Glutamatergic neuron (in vitro differentiated cells): ENCODE measurements around the gene BTNL3. TPM values are rescaled to one million over a fixed set of nuclear protein-coding genes. Genes with fewer than 3 reads are reported as not detected.
A peak's percentile ranks its signal among the peaks of the same experiment; 100 is the strongest.
"Not testable (repeated sequence)": the region's sequence is repeated elsewhere in the genome, so short reads cannot be mapped to it uniquely, and the experiment has no call there.

Experiments
- DNase-seq: peaks from one replicate; pipeline ENCODE4 v3.0.0; 2022
- H3K27ac Mint-ChIP-seq: one replicate; pipeline ENCODE4 v1.8.0; 2020; ENCODE audit warnings: mild to moderate bottlenecking, mixed read lengths, inconsistent platforms; ENCODE audit not compliant: unreplicated experiment
- H3K27me3 Mint-ChIP-seq: one replicate; pipeline ENCODE4 v1.8.0; 2020; ENCODE audit warnings: mild to moderate bottlenecking, moderate library complexity, mixed read lengths, inconsistent platforms; ENCODE audit not compliant: unreplicated experiment
- H3K36me3 Mint-ChIP-seq: one replicate; pipeline ENCODE4 v1.8.0; 2020; ENCODE audit warnings: mild to moderate bottlenecking, mixed read lengths, inconsistent platforms; ENCODE audit not compliant: unreplicated experiment
- H3K4me1 Mint-ChIP-seq: one replicate; pipeline ENCODE4 v1.8.0; 2020; ENCODE audit warnings: mild to moderate bottlenecking, low read depth, mixed read lengths, inconsistent platforms; ENCODE audit not compliant: unreplicated experiment
- H3K4me3 Mint-ChIP-seq: one replicate; pipeline ENCODE4 v1.8.0; 2020; ENCODE audit warnings: mild to moderate bottlenecking, mixed read lengths, inconsistent platforms; ENCODE audit not compliant: unreplicated experiment
- H3K9me3 Mint-ChIP-seq: one replicate; pipeline ENCODE4 v1.8.0; 2020; ENCODE audit warnings: mild to moderate bottlenecking, moderate library complexity, mixed read lengths, inconsistent platforms; ENCODE audit not compliant: unreplicated experiment
- total RNA-seq: library from RNA; stranded (reverse); fragmentation: NEBNext Ultra II Directional; extraction: Animal tissue kit (Norgen Biotek cat#: 25700); gene quantifications from one replicate; pipeline ENCODE4 v1.2.1, GENCODE V29; 2021; ENCODE audit not compliant: unreplicated experiment
- TF ChIP-seq, protein P1 (sequence below): fragments of 200-600 bp; sonication (generic); IDR thresholded peaks from one replicate; pipeline ENCODE4 v1.5.0; 2021; ENCODE audit not compliant: partially characterized antibody, unreplicated experiment

The BTNL3 gene
- total RNA-seq, 1 donor from 2014 or later: not detected

GRCh38 chr5:181043285-181044092 is 54.8 kb downstream of the BTNL3 start:
- peaks cover 2% of the 10 kb centered on the region for H3K27me3 Mint-ChIP-seq
- H3K27ac Mint-ChIP-seq: no peak overlapping the region
- TF ChIP-seq, protein P1, sequence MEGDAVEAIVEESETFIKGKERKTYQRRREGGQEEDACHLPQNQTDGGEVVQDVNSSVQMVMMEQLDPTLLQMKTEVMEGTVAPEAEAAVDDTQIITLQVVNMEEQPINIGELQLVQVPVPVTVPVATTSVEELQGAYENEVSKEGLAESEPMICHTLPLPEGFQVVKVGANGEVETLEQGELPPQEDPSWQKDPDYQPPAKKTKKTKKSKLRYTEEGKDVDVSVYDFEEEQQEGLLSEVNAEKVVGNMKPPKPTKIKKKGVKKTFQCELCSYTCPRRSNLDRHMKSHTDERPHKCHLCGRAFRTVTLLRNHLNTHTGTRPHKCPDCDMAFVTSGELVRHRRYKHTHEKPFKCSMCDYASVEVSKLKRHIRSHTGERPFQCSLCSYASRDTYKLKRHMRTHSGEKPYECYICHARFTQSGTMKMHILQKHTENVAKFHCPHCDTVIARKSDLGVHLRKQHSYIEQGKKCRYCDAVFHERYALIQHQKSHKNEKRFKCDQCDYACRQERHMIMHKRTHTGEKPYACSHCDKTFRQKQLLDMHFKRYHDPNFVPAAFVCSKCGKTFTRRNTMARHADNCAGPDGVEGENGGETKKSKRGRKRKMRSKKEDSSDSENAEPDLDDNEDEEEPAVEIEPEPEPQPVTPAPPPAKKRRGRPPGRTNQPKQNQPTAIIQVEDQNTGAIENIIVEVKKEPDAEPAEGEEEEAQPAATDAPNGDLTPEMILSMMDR: no peak
- H3K4me1 Mint-ChIP-seq: peaks cover 14% of the 10 kb centered on the region
- H3K9me3 Mint-ChIP-seq: peaks cover 4% of the 10 kb centered on the region
- DNase-seq: no peak
- no peaks in the 10 kb centered on the region for H3K36me3 Mint-ChIP-seq
- no peak overlapping the region for H3K4me3 Mint-ChIP-seq

DNA sequence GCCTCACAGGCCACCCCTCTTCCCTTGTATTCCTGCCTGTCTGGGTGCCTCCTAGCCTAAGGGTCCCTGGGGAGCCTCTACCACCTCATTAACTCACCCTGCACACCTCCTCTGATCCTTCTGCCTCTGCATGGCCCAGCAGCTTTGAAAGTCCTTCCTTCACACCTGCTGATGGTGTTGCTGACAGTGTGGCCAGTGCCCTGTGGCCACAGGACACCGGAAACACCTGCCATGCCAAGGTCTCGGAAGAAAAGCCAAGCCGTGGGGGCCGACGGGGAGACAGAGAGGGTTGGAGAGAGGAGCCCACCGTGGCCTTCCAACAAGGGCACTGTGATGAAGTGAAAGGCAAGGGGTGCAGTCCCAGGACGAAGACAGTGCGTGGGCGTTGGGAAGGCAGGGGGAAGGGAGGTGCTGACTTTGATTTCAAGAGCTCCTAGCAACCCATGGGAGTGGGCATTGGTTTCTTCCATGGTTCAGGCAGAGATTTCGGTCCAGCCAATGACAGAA is 55.5 kb downstream of the BTNL3 start:
- TF ChIP-seq, protein P1: no peak
- peaks cover 4% of the 10 kb centered on the region for H3K9me3 Mint-ChIP-seq
- H3K27me3 Mint-ChIP-seq: peaks cover 2% of the 10 kb centered on the region
- H3K36me3 Mint-ChIP-seq: no peaks in the 10 kb centered on the region
- no peak for DNase-seq
- H3K27ac Mint-ChIP-seq: no peak overlapping the region
- peak overlapping the region; percentile 57 for H3K4me3 Mint-ChIP-seq
- H3K4me1 Mint-ChIP-seq: peaks cover 14% of the 10 kb centered on the region

DNA sequence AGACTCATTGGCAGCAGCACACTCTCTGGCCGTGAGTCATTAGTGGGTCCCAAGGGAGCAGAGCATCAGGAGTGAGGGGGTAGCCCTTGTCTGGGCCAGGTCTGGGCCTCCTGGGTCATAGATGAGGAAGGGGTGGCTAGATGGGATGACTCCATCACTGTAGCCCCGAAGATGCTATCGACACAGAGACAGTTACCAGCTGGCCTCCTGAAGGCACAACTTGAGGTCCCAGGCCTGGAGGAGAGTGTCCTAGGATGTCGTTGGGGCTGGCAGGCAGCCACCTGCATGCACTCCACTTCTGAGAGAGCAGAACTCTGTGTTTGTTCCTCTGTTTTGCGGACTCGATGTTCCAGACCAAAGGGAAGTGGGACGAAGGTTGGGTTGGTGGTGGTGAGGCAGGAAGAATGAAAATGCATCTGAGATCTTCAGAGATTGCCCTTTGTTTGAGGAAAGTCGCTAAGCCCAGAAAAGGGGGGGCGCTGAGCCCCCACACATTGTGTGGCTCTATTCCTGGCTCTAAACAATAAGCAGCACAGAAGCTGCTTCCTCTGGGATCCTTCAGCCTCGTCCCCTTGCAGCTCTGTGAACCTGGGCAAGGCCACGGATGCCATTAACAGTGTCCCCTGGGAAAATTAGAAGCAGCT is 56.1 kb downstream of the BTNL3 start:
- H3K4me3 Mint-ChIP-seq: peak overlapping the region; percentile 57
- TF ChIP-seq, protein P1: no peak
- no peak for DNase-seq
- peaks cover 6% of the 10 kb centered on the region for H3K9me3 Mint-ChIP-seq
- no peaks in the 10 kb centered on the region for H3K36me3 Mint-ChIP-seq
- H3K27me3 Mint-ChIP-seq: peaks cover 2% of the 10 kb centered on the region
- peak overlapping the region; percentile 50 for H3K27ac Mint-ChIP-seq
- H3K4me1 Mint-ChIP-seq: peaks cover 11% of the 10 kb centered on the region

DNA sequence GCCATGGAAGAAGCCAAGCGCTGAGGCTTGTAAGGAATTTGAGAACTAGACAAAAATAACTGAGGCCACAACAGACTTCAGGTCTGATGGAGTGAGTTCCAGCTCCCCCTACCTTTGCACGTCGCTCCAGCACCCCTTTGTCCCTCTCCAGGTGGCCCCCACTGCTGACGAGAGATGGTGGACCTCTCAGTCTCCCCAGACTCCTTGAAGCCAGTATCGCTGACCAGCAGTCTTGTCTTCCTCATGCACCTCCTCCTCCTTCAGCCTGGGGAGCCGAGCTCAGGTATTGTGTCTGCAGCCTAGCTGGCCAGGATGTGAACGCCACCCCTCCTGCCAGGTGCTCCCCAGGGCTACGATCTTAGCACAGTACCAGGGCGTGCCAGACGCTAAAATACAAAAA is 56.7 kb downstream of the BTNL3 start:
- DNase-seq: no peak
- peaks cover 2% of the 10 kb centered on the region for H3K27me3 Mint-ChIP-seq

GRCh38 chr5:181045857-181046256 is 57.2 kb downstream of the BTNL3 start:
- H3K9me3 Mint-ChIP-seq, H3K36me3 Mint-ChIP-seq, DNase-seq, H3K27ac Mint-ChIP-seq, H3K4me3 Mint-ChIP-seq, H3K27me3 Mint-ChIP-seq: not testable (repeated sequence)
- peaks cover 13% of the 10 kb centered on the region for H3K4me1 Mint-ChIP-seq

More for the DNA sequence above, 56.7 kb downstream of the BTNL3 start:
- Mint-ChIP-seq H3K9me3 (peaks cover 5% of the 10 kb centered on the region), H3K4me3 (no peak overlapping the region), H3K27ac (no peak overlapping the region), H3K36me3 (no peaks in the 10 kb centered on the region), H3K4me1 (peaks cover 11% of the 10 kb centered on the region)
- TF ChIP-seq, protein P1: no peak
